Measurements from ENCODE around the gene MB21D2. TPM values are rescaled to one million over a fixed set of nuclear protein-coding genes. Genes with fewer than 3 reads are reported as not detected.

Gene MB21D2
- total and polyA plus RNA-seq, 2 experiments from 2014 or later: 8.1 to 35.9 TPM

GRCh38 chr3:192833177-192833890 lies 84.3 kb downstream of the MB21D2 start:
- Histone ChIP-seq H3K27ac (ENCODE audit: low read depth) (no peak overlapping the region), H3K4me2 (no peak overlapping the region), H3K4me3 (no peak overlapping the region), H3F3A (replicated peaks; ENCODE audit: low read depth) (no peaks in the 10 kb centered on the region), H3K9me2 (ENCODE audit: insufficient read depth) (no peaks in the 10 kb centered on the region), H3K4me1 (ENCODE audit: insufficient read depth) (peaks cover 18% of the 10 kb centered on the region), H4K20me1 (replicated peaks; ENCODE audit: insufficient read depth) (peaks cover 9% of the 10 kb centered on the region; the same call in 1 of the 2 replicates), H3K79me2 (replicated peaks; ENCODE audit: insufficient read depth) (peaks cover 96% of the 10 kb centered on the region), H3K27me3 (ENCODE audit: insufficient read depth) (no peaks in the 10 kb centered on the region), H3K36me3 (ENCODE audit: insufficient read depth) (no peaks in the 10 kb centered on the region), H2AFZ (no peak overlapping the region)
- DNase-seq (ENCODE audit: low spot score) (no peak), ATAC-seq (no peak)
- TF ChIP-seq STAT1 (IDR thresholded peaks at IDR 0.05; ENCODE audit: unreplicated experiment): no peak
- no peak for TF ChIP-seq POLR2AphosphoS5 (IDR thresholded peaks at IDR 0.05; ENCODE audit: low read depth)
- TF ChIP-seq EZH2phosphoT487 (IDR thresholded peaks at IDR 0.05; ENCODE audit: unreplicated experiment): no peak
- TF ChIP-seq ZNF331 (CRISPR knock-in tag; IDR thresholded peaks at IDR 0.05; ENCODE audit: low read depth): no peak
- TF ChIP-seq, protein P1, sequence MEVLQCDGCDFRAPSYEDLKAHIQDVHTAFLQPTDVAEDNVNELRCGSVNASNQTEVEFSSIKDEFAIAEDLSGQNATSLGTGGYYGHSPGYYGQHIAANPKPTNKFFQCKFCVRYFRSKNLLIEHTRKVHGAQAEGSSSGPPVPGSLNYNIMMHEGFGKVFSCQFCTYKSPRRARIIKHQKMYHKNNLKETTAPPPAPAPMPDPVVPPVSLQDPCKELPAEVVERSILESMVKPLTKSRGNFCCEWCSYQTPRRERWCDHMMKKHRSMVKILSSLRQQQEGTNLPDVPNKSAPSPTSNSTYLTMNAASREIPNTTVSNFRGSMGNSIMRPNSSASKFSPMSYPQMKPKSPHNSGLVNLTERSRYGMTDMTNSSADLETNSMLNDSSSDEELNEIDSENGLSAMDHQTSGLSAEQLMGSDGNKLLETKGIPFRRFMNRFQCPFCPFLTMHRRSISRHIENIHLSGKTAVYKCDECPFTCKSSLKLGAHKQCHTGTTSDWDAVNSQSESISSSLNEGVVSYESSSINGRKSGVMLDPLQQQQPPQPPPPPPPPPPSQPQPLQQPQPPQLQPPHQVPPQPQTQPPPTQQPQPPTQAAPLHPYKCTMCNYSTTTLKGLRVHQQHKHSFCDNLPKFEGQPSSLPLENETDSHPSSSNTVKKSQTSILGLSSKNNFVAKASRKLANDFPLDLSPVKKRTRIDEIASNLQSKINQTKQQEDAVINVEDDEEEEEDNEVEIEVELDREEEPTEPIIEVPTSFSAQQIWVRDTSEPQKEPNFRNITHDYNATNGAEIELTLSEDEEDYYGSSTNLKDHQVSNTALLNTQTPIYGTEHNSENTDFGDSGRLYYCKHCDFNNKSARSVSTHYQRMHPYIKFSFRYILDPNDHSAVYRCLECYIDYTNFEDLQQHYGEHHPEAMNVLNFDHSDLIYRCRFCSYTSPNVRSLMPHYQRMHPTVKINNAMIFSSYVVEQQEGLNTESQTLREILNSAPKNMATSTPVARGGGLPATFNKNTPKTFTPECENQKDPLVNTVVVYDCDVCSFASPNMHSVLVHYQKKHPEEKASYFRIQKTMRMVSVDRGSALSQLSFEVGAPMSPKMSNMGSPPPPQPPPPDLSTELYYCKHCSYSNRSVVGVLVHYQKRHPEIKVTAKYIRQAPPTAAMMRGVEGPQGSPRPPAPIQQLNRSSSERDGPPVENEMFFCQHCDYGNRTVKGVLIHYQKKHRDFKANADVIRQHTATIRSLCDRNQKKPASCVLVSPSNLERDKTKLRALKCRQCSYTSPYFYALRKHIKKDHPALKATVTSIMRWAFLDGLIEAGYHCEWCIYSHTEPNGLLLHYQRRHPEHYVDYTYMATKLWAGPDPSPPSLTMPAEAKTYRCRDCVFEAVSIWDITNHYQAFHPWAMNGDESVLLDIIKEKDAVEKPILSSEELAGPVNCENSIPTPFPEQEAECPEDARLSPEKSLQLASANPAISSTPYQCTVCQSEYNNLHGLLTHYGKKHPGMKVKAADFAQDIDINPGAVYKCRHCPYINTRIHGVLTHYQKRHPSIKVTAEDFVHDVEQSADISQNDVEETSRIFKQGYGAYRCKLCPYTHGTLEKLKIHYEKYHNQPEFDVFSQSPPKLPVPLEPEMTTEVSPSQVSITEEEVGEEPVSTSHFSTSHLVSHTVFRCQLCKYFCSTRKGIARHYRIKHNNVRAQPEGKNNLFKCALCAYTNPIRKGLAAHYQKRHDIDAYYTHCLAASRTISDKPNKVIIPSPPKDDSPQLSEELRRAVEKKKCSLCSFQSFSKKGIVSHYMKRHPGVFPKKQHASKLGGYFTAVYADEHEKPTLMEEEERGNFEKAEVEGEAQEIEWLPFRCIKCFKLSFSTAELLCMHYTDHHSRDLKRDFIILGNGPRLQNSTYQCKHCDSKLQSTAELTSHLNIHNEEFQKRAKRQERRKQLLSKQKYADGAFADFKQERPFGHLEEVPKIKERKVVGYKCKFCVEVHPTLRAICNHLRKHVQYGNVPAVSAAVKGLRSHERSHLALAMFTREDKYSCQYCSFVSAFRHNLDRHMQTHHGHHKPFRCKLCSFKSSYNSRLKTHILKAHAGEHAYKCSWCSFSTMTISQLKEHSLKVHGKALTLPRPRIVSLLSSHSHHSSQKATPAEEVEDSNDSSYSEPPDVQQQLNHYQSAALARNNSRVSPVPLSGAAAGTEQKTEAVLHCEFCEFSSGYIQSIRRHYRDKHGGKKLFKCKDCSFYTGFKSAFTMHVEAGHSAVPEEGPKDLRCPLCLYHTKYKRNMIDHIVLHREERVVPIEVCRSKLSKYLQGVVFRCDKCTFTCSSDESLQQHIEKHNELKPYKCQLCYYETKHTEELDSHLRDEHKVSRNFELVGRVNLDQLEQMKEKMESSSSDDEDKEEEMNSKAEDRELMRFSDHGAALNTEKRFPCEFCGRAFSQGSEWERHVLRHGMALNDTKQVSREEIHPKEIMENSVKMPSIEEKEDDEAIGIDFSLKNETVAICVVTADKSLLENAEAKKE (CRISPR knock-in tag; IDR thresholded peaks at IDR 0.05): no peak
- no peak for TF ChIP-seq EZH2 (IDR thresholded peaks at IDR 0.05; ENCODE audit: low read depth, unreplicated experiment)
- TF ChIP-seq CREB1 (CRISPR knock-in tag; IDR thresholded peaks at IDR 0.05; ENCODE audit: low read depth): no peak
- TF ChIP-seq CTCF (conservative IDR thresholded peaks at IDR 0.05; ENCODE audit: low read depth in 2 of 2): no peak
- TF ChIP-seq ETS1 (IDR thresholded peaks at IDR 0.05): no peak
- no peak for TF ChIP-seq JUNB (IDR thresholded peaks at IDR 0.05; ENCODE audit: unreplicated experiment)
- Mint-ChIP-seq H3K9me3 (no peaks in the 10 kb centered on the region; the same call in 2 of the 3 replicates), H3K27me3 (ENCODE audit: insufficient read depth, low read depth, poor library complexity) (peaks cover 2% of the 10 kb centered on the region), H3K4me3 (no peak overlapping the region), H3K4me1 (peaks cover 34% of the 10 kb centered on the region), H3K27ac (no peak overlapping the region), H3K36me3 (ENCODE audit: low read depth) (peaks cover 14% of the 10 kb centered on the region; the same call in 1 of the 3 replicates)

Data from GM23338 (cell line).